HepG2 (cell line): ENCODE measurements around the gene DOCK10. TPM values are rescaled to one million over a fixed set of nuclear protein-coding genes. Genes with fewer than 3 reads are reported as not detected.

Source experiments
- ATAC-seq: fragments of 200-7000 bp; cut with Tn5 transposase; 3 replicates; pipeline ENCODE4 v1.9.1; 2020; ENCODE audit warnings: mild to moderate bottlenecking, moderate library complexity
- BruUV-seq: library from RNA; stranded (reverse); fragments of 400-500 nt; replicated peaks from 2 replicates; lab custom pipeline; 2021; lab: Mats Ljungman, UMichigan
- CTCF ChIA-PET: fragments of 300-600 bp; formaldehyde crosslinking; extraction: SDS; loops from one replicate; lab custom pipeline; 2021; ENCODE audit warnings: low total read pairs, inconsistent platforms, low intra/inter-chr PET ratio; lab: Yijun Ruan, JAX
- POLR2A ChIA-PET: fragments of 350-600 bp; sonication (Branson Sonifier 250); formaldehyde crosslinking; loops from one replicate; lab custom pipeline; 2020; ENCODE audit warnings: antibody characterized with exemption, inconsistent platforms; lab: Yijun Ruan, JAX
- DNase-seq: peaks from one replicate; pipeline ENCODE4 v3.0.0-alpha.2; 2015; ENCODE audit warnings: low spot score
- FAIRE-seq: peaks from 3 replicates; lab custom pipeline; 2011; peaks lifted over from hg19 to GRCh38; lab: Jason Lieb, UNC
- H2AFZ ChIP-seq: one replicate; pipeline ENCODE4 v1.6.1; 2011; ENCODE audit warnings: low read length, inconsistent platforms
- H3K27ac ChIP-seq: fragments of 300-600 bp; 3 replicates; pipeline ENCODE4 v1.8.0; 2011; ENCODE audit warnings: mixed run types, mild to moderate bottlenecking, mixed read lengths, low read length, inconsistent platforms; ENCODE audit not compliant: insufficient read depth; ENCODE audit errors: extremely low read length
- H3K27me3 ChIP-seq, 2 experiments: fragments of 200-600 bp in 1 of 2; 2 replicates in 1 of 2; 3 replicates in 1 of 2; pipeline versions ENCODE4 v1.6.0 to v1.8.0; 2011; ENCODE audit warnings: low read length in 2 of 2, mild to moderate bottlenecking in 2 of 2, moderate library complexity in 2 of 2, inconsistent platforms in 1 of 2; ENCODE audit not compliant: insufficient read depth in 2 of 2, control insufficient read depth in 1 of 2
- H3K36me3 ChIP-seq, 2 experiments: fragments of 200-600 bp in 1 of 2; replicated peaks in 1 of 2; 2 replicates in 1 of 2; 3 replicates in 1 of 2; pipeline versions ENCODE4 v1.5.1 to v1.8.0; 2011; ENCODE audit warnings: low read length in 2 of 2, inconsistent platforms in 1 of 2; ENCODE audit not compliant: insufficient read depth in 2 of 2, control insufficient read depth in 1 of 2
- H3K4me1 ChIP-seq: 2 replicates; pipeline ENCODE4 v1.5.1; 2012; ENCODE audit warnings: low read length, inconsistent platforms; ENCODE audit not compliant: insufficient read depth
- H3K4me2 ChIP-seq: 2 replicates; pipeline ENCODE4 v1.6.0; 2011; ENCODE audit warnings: low read depth, low read length, inconsistent platforms
- H3K4me3 ChIP-seq, 3 experiments: fragments of 200-600 bp in 1 of 3; sonication (generic), shearing (Covaris generic) in 1 of 3; replicated peaks in 1 of 3; 2 replicates each; pipeline ENCODE4 v1.5.1; 2011 to 2016; ENCODE audit warnings: low read length in 3 of 3, inconsistent platforms in 2 of 3, low read depth in 2 of 3, mild to moderate bottlenecking in 2 of 3, control low read depth in 1 of 3, mixed read lengths in 1 of 3; ENCODE audit not compliant: insufficient read depth in 1 of 3
- H3K79me2 ChIP-seq: one replicate; pipeline ENCODE4 v1.6.1; 2011; ENCODE audit warnings: low read length, inconsistent platforms; ENCODE audit not compliant: insufficient read depth
- H3K9ac ChIP-seq: 2 replicates; pipeline ENCODE4 v1.6.0; 2011; ENCODE audit warnings: mild to moderate bottlenecking, low read depth, low read length, inconsistent platforms; ENCODE audit not compliant: insufficient read depth
- H3K9me3 ChIP-seq: 2 replicates; pipeline ENCODE4 v1.5.1; 2012; ENCODE audit warnings: mild to moderate bottlenecking, low read length
- H4K20me1 ChIP-seq: 2 replicates; pipeline ENCODE4 v1.6.0; 2011; ENCODE audit warnings: inconsistent platforms, mild to moderate bottlenecking, low read length, moderate library complexity; ENCODE audit not compliant: insufficient read depth
- CTCF ChIP-seq: sonication (generic); formaldehyde crosslinking; IDR thresholded peaks from 2 replicates; pipeline ENCODE4 v1.5.0; 2020; ENCODE audit warnings: mild to moderate bottlenecking, missing genetic modification reagents, moderate library complexity
- IRX3 ChIP-seq: sonication (generic); formaldehyde crosslinking; IDR thresholded peaks from 2 replicates; pipeline ENCODE4 v1.8.1; 2023; ENCODE audit warnings: mild to moderate bottlenecking, low read depth, missing genetic modification reagents, borderline replicate concordance
- SRSF9 ChIP-seq: fragments of 200-400 bp; formaldehyde crosslinking; IDR thresholded peaks from 2 replicates; pipeline ENCODE4 v1.6.1; 2018; ENCODE audit warnings: borderline replicate concordance, mild to moderate bottlenecking, low read depth, low read length; ENCODE audit not compliant: insufficient read depth, poor library complexity, severe bottlenecking
- STAG1 ChIP-seq: sonication (generic); formaldehyde crosslinking; IDR thresholded peaks from 2 replicates; pipeline ENCODE4 v1.4.0; 2020; ENCODE audit warnings: missing genetic modification reagents
- ZKSCAN8 ChIP-seq: IDR thresholded peaks from 2 replicates; pipeline ENCODE4 v1.6.1; 2016; ENCODE audit warnings: borderline replicate concordance, missing genetic modification reagents, missing compliant biosample characterization
- ZNF670 ChIP-seq: sonication (generic); formaldehyde crosslinking; IDR thresholded peaks from 2 replicates; pipeline ENCODE4 v1.8.0; 2022; ENCODE audit warnings: mild to moderate bottlenecking, missing genetic modification reagents, borderline replicate concordance
- WGBS: methylation state at CpG from one replicate; pipeline ENCODE4 v1.1.6; 2017; ENCODE audit warnings: low lambda C conversion rate; 5-methylcytosine and 5-hydroxymethylcytosine counted together
- in situ Hi-C: cut with HindIII; loops from 2 replicates; pipeline ENCODE4 v1.10.0; 2017; ENCODE audit warnings: low pct_unique_long_range_greater_than_20kb; ENCODE audit not compliant: extremely low pct_ligation_motif_present
- intact Hi-C: fragments of 100-400 bp; cut with micrococcal nuclease; formaldehyde crosslinking; loops from one replicate; pipeline ENCODE4 v1.10.0; 2022; ENCODE audit not compliant: unreplicated experiment
- polyA plus RNA-seq, 8 experiments: library from polyadenylated mRNA; depleted of rRNA in 3 of 8; stranded (reverse) in 7 of 8; unstranded in 1 of 8; fragments of >200 nt; fragmentation: Illumina TruSeq in 4 of 8; extraction: Trizol in 4 of 8; gene quantifications; 2 replicates each; pipeline versions ENCODE4 v1.2.1 to v1.2.3, GENCODE V29; 2011 to 2016; ENCODE audit warnings: low read depth in 4 of 8, missing spikeins in 1 of 8, mixed read lengths in 1 of 8; ENCODE audit not compliant: insufficient read depth in 1 of 8
- total RNA-seq, 5 experiments: library from RNA; depleted of rRNA; stranded (reverse); fragments of >200 nt; fragmentation: Illumina TruSeq; extraction: Trizol; gene quantifications; 2 replicates each; pipeline ENCODE4 v1.2.3, GENCODE V29; 2016; ENCODE audit warnings: low read depth in 1 of 5
- TF ChIP-seq, protein P1 (sequence below): sonication (generic); formaldehyde crosslinking; IDR thresholded peaks from 2 replicates; pipeline ENCODE4 v1.8.1; 2023; ENCODE audit warnings: mild to moderate bottlenecking, moderate library complexity, missing genetic modification reagents
- TF ChIP-seq, protein P2 (sequence below), 2 experiments: sonication (generic) in 1 of 2; formaldehyde crosslinking in 1 of 2; IDR thresholded peaks; 2 replicates each; pipeline versions ENCODE4 v1.4.0 to v1.6.1; 2016 to 2020; ENCODE audit warnings: borderline replicate concordance in 1 of 2, low read depth in 1 of 2, mild to moderate bottlenecking in 1 of 2, missing genetic modification reagents in 1 of 2

DOCK10 gene
- total and polyA plus RNA-seq, 2 of the 13 experiments (the other 11 are each of a cell fraction or from before 2014, with no cell fraction given) = not detected

DNA sequence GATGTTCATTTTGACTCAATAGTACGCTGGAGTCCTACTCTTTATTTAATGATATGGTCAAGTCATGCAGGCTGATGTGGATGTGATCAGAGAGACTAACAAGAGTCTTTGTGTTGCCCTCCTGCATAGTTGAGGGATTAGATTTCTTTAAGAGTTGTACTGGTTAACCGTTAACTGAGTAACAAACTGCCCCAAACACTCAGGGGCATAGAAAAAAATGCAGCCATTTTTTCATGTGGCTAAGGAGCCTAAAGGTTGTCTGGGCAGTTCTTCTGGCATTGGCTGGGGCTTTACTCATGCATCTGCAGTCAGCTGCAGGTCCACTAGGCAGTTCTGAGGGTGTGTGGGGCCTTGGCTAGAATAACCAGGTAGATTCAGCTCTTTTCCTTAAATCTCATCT, 32.5 kb downstream of the DOCK10 start:
- no peak overlapping the region for H3K9ac ChIP-seq
- TF ChIP-seq IRX3 (CRISPR knock-in tag) = no peak
- TF ChIP-seq SRSF9 = no peak
- TF ChIP-seq ZNF670 (CRISPR knock-in tag) = no peak
- no peak for TF ChIP-seq ZKSCAN8
- TF ChIP-seq, protein P1, sequence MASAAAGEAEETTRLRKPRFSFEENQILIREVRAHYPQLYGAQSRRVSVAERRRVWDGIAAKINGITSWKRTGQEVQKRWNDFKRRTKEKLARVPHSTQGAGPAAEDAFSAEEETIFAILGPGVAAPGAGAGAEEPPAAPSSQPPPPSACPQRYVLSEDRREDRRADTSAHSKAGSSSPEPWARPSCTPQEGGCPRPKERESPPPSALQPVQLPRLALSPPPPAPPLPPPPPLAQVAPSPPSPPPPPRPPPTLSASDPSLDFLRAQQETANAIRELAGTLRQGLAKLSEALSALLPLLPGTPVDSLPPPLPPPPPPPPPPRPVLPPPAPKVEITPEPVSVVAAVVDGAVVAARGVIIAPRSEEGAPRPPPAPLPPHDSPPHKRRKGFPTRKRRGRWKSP (CRISPR knock-in tag) = no peak
- intact Hi-C loops = no loop called here
- no peak overlapping the region for H3K27ac ChIP-seq
- ChIA-PET CTCF (no interaction called here), POLR2A (no interaction called here)
- no peak overlapping the region for H3K4me3 ChIP-seq
- DNase-seq (no peak), ATAC-seq (no peak), FAIRE-seq (no peak)
- no peaks in the 10 kb centered on the region for H4K20me1 ChIP-seq
- no peaks in the 10 kb centered on the region for H3K27me3 ChIP-seq
- no peaks in the 10 kb centered on the region for H3K79me2 ChIP-seq
- no peak overlapping the region for H2AFZ ChIP-seq
- 2% methylated on average over 2 of the region's 2 CpGs for WGBS
- no peaks in the 10 kb centered on the region for H3K4me1 ChIP-seq
- in situ Hi-C loops = no loop called here
- no peaks in the 10 kb centered on the region for H3K9me3 ChIP-seq
- H3K36me3 ChIP-seq = no peaks in the 10 kb centered on the region
- H3K4me2 ChIP-seq = no peak overlapping the region
- BruUV-seq = no TSS peak

DNA sequence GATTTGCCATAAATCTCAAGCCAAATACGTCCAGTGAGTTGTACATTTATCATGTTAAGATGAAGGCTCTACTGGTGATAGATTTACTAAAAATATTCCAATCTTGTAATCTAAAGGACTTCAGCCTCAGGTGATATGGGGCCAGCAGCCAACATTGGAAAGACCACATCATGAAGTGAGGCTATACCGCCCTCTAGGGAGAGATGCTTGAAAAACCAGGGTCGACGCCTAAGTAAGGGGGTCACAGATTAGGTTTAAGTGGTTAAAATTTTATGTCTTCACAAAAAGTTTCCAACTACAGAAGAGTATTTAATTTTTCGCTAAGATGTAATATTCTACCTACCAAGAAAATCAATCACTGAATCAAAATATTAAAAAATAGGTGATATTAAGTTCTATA, 33.3 kb downstream of the DOCK10 start:
- CTCF ChIA-PET = no interaction called here
- H3K79me2 ChIP-seq = no peaks in the 10 kb centered on the region
- DNase-seq = peak; percentile 5
- TF ChIP-seq CTCF (CRISPR knock-in tag) (0 out of 2 replicates have a peak, but pooled peaks have one; percentile 23), STAG1 (peak; percentile 31)
- TF ChIP-seq, protein P2, sequence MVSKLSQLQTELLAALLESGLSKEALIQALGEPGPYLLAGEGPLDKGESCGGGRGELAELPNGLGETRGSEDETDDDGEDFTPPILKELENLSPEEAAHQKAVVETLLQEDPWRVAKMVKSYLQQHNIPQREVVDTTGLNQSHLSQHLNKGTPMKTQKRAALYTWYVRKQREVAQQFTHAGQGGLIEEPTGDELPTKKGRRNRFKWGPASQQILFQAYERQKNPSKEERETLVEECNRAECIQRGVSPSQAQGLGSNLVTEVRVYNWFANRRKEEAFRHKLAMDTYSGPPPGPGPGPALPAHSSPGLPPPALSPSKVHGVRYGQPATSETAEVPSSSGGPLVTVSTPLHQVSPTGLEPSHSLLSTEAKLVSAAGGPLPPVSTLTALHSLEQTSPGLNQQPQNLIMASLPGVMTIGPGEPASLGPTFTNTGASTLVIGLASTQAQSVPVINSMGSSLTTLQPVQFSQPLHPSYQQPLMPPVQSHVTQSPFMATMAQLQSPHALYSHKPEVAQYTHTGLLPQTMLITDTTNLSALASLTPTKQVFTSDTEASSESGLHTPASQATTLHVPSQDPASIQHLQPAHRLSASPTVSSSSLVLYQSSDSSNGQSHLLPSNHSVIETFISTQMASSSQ (IDR thresholded peaks at IDR 0.05; ENCODE audit: low read depth) = no peak
- TF ChIP-seq, protein P2 (CRISPR knock-in tag; IDR thresholded peaks at IDR 0.05; ENCODE audit: borderline replicate concordance) = no peak
- TF ChIP-seq, all 625 proteins: peak for 2
- Histone ChIP-seq H3K4me3 (no peak overlapping the region), H2AFZ (no peak overlapping the region), H3K9ac (no peak overlapping the region), H3K36me3 (no peaks in the 10 kb centered on the region), H3K27me3 (no peaks in the 10 kb centered on the region), H3K4me2 (no peak overlapping the region), H3K4me1 (no peaks in the 10 kb centered on the region), H3K27ac (no peak overlapping the region), H4K20me1 (no peaks in the 10 kb centered on the region), H3K9me3 (no peaks in the 10 kb centered on the region)
- in situ Hi-C loops = no loop called here
- no TSS peak for BruUV-seq
- 0 out of 3 replicates have a peak, but pooled peaks have one; percentile 44 for ATAC-seq
- 14% methylated on average over 5 of the region's 5 CpGs for WGBS
- intact Hi-C loops = no loop called here
- POLR2A ChIA-PET = no interaction called here
- FAIRE-seq = no peak
